GM12873 (cell line): ENCODE results near the gene AFG1L.

ENCODE experiments used
- TF ChIP-seq, protein P1 (sequence below): IDR thresholded peaks from 2 replicates; pipeline ENCODE4 v1.5.1; 2012; ENCODE audit warnings: low read depth, mild to moderate bottlenecking, moderate library complexity, low read length, control low read depth; ENCODE audit not compliant: insufficient read depth; ENCODE audit errors: missing control alignments

AFG1L gene

GRCh38 chr6:108521616-108522107 lies 226.8 kb downstream of the AFG1L start:
- TF ChIP-seq, protein P1, sequence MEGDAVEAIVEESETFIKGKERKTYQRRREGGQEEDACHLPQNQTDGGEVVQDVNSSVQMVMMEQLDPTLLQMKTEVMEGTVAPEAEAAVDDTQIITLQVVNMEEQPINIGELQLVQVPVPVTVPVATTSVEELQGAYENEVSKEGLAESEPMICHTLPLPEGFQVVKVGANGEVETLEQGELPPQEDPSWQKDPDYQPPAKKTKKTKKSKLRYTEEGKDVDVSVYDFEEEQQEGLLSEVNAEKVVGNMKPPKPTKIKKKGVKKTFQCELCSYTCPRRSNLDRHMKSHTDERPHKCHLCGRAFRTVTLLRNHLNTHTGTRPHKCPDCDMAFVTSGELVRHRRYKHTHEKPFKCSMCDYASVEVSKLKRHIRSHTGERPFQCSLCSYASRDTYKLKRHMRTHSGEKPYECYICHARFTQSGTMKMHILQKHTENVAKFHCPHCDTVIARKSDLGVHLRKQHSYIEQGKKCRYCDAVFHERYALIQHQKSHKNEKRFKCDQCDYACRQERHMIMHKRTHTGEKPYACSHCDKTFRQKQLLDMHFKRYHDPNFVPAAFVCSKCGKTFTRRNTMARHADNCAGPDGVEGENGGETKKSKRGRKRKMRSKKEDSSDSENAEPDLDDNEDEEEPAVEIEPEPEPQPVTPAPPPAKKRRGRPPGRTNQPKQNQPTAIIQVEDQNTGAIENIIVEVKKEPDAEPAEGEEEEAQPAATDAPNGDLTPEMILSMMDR, result no peak

DNA sequence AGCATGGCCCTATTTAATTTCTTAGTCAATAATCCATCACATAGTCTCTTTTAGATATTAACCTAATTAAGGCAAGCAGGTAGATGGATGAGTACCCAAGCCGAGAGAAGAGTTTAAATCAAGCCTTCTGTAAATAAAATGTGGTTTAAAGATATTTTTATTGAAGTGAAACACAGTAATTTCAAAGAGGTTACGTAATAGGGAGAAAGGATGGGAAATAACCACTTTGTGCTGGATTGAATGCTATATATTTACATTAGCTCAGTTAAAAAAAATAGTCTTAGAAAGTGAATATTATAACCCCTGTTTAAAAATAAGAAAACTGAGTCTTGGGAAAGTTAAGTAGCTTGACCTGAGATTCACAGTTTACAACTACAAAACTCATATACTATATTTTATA lies 228.8 kb downstream of the AFG1L start:
- TF ChIP-seq, protein P1, result no peak

- TF ChIP-seq, protein P1, result no peak
Observed at GRCh38 chr6:108524528-108525248, 229.8 kb downstream of the AFG1L start.

- TF ChIP-seq, protein P1, result peak; percentile 76
Observed at GRCh38 chr6:108526739-108527174, 231.9 kb downstream of the AFG1L start.

DNA sequence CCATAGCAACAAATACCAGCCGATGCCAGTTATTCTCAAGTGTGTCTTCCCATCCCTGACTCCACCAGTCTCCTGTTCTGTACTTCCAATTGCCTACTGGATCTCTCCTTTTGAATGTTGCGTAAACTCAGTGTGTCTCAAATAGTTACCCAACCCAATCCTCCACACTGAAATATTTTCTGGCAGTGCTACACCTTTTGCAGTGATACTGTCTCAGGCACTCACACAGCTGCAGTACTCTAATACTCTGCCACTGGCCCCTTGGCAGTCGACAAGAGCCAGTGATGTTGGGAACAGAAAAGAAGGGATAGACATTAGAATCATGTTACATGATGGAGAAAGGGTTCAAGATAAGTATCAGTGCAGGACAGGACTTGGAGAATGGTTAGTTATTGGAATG lies 234.0 kb downstream of the AFG1L start:
- TF ChIP-seq, protein P1, result no peak

DNA sequence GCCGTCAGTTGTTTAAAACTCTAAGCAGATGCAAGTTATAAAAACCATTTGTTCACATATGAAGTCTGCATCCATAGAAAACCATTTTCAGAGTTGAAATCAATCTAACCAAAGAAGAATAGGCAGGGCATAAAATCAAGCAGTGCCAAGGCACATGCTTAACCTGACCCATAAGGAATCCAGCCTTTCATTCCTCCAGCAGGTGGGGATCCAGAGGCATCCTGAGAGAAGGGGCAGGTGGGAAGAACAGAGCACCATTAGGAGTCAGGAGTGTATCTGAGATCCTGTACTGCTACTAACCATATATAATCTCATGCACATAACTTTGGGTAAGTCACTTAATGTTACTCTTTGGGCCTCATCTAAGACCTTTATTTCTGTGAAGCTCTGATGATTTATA lies 236.5 kb downstream of the AFG1L start:
- TF ChIP-seq, protein P1, result no peak

DNA sequence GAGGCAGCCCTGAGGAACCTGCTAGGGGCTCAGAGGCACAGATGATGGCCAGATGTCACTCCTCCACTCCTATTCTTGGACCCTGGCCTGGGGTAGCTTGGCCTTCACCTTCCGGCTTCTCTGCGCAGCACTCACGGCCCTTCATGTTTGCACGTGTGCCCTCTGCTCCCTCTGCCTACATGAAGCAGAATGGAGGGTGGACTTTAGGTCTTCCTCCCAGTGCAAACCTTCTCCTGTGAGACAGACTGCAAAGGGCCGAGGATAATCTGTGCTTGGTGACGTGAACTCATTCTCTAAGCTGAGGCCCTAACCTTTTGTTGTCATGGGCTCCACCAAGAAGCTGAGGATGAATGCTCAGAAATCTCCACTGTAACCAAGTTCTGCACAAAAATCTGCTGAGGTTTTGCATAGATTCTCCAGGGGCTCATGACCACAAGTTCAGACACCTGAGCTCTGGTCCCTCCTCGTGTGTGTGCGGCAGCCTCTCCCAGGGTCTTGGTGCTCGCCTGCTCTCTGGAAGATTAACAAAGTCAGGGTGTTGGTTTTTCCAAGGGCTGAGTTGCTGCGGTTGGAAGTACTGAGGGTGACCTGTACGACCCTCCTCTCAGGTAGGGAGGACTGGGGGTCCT lies 240.4 kb downstream of the AFG1L start:
- TF ChIP-seq, protein P1, result no peak
